T-cell (primary cell): Measurements from ENCODE around the gene MYO18B. TPM values are rescaled to one million over a fixed set of nuclear protein-coding genes. Genes with fewer than 3 reads are reported as not detected.

Experiments used
- ATAC-seq, 4 experiments: fragments of 200-7000 bp in 3 of 4; fragments of 150-1000 bp in 1 of 4; cut with Tn5 transposase; replicated peaks in 1 of 4; 1 replicate in 3 of 4; 2 replicates in 1 of 4; pipeline ENCODE4 v1.10.0; 2021; ENCODE audit warnings: moderate library complexity in 3 of 4, mild to moderate bottlenecking in 2 of 4, moderate number of reproducible peaks in 1 of 4
- CTCF ChIA-PET, 2 donors: fragments of 300-600 bp; sonication (Branson Sonifier 250); formaldehyde crosslinking; loops; one replicate each; lab custom pipeline; 2022; ENCODE audit warnings: antibody characterized with exemption in 2 of 2; lab: Charles Lee
- POLR2A ChIA-PET, 2 donors: fragments of 300-600 bp; sonication (Branson Sonifier 250); formaldehyde crosslinking; loops; one replicate each; lab custom pipeline; 2022; ENCODE audit warnings: antibody characterized with exemption in 2 of 2; lab: Charles Lee
- DNase-seq, 35 experiments: peaks; one replicate each; pipeline versions ENCODE4 v3.0.0 to v3.0.0-alpha.2; 2013 to 2023
- H3K27ac ChIP-seq: one replicate; pipeline ENCODE4 v1.5.1; 2013; ENCODE audit warnings: low read length
- H3K27me3 ChIP-seq, 2 experiments: replicated peaks in 1 of 2; 1 replicate in 1 of 2; 2 replicates in 1 of 2; pipeline versions ENCODE4 v1.6.1 to v1.7.0; 2013; ENCODE audit warnings: low read length in 1 of 2, mixed read lengths in 1 of 2; ENCODE audit not compliant: control insufficient read depth in 2 of 2, insufficient read depth in 2 of 2; ENCODE audit errors: extremely low read depth in 1 of 2
- H3K36me3 ChIP-seq, 2 donors: 1 replicate in 1 of 2; 2 replicates in 1 of 2; pipeline versions ENCODE4 v1.6.1 to v1.7.0; 2013; ENCODE audit warnings: low read length in 1 of 2; ENCODE audit not compliant: control insufficient read depth in 2 of 2, insufficient read depth in 1 of 2; ENCODE audit errors: extremely low read depth in 1 of 2
- H3K4me1 ChIP-seq, 2 experiments: 1 replicate in 1 of 2; 2 replicates in 1 of 2; pipeline versions ENCODE4 v1.6.1 to v1.7.0; 2013; ENCODE audit warnings: low read length in 2 of 2, mixed read lengths in 1 of 2; ENCODE audit not compliant: insufficient read depth in 2 of 2, control insufficient read depth in 1 of 2; ENCODE audit errors: extremely low read depth in 1 of 2
- H3K4me3 ChIP-seq, 2 donors: 1 replicate in 1 of 2; 2 replicates in 1 of 2; pipeline versions ENCODE4 v1.5.1 to v1.7.0; 2013; ENCODE audit warnings: mild to moderate bottlenecking in 2 of 2, low read length in 1 of 2, moderate library complexity in 1 of 2; ENCODE audit not compliant: control insufficient read depth in 1 of 2; ENCODE audit errors: extremely low read depth in 1 of 2
- H3K9me3 ChIP-seq: 2 replicates; pipeline ENCODE4 v1.7.0; 2013
- H3K27ac Mint-ChIP-seq, 2 donors: one replicate each; pipeline ENCODE4 v1.8.0; 2020 to 2021; ENCODE audit warnings: mild to moderate bottlenecking in 2 of 2, mixed read lengths in 2 of 2
- H3K27me3 Mint-ChIP-seq, 2 donors: one replicate each; pipeline ENCODE4 v1.8.0; 2021 to 2022; ENCODE audit warnings: mixed read lengths in 2 of 2
- H3K36me3 Mint-ChIP-seq: one replicate; pipeline ENCODE4 v1.8.0; 2021; ENCODE audit warnings: mixed read lengths
- H3K4me1 Mint-ChIP-seq, 3 donors: one replicate each; pipeline ENCODE4 v1.8.0; 2020 to 2022; ENCODE audit warnings: mixed read lengths in 3 of 3, mild to moderate bottlenecking in 1 of 3
- H3K4me3 Mint-ChIP-seq, 3 donors: one replicate each; pipeline ENCODE4 v1.8.0; 2020 to 2022; ENCODE audit warnings: mild to moderate bottlenecking in 3 of 3, mixed read lengths in 3 of 3, moderate library complexity in 3 of 3
- H3K9me3 Mint-ChIP-seq, 3 donors: one replicate each; pipeline ENCODE4 v1.8.0; 2020 to 2022; ENCODE audit warnings: mixed read lengths in 3 of 3
- WGBS: methylation state at CpG from one replicate; pipeline ENCODE4 v1.1.5; 2013; ENCODE audit warnings: missing lambda C conversion rate; ENCODE audit not compliant: insufficient coverage; 5-methylcytosine and 5-hydroxymethylcytosine counted together
- total RNA-seq, 35 experiments: library from RNA in 6 of 35; stranded (reverse) in 6 of 35; fragments of 120-200 nt in 1 of 35; gene quantifications; one replicate each; pipeline versions ENCODE4 v1.2.1 to v1.2.4 and lab custom pipeline; 2013 to 2026

The MYO18B gene
- total RNA-seq, 5 donors from 2014 or later (not counting 1 experiment from before 2014, with no cell fraction given): 0.18 to 0.70 (median 0.26) TPM; not detected in 1

DNA sequence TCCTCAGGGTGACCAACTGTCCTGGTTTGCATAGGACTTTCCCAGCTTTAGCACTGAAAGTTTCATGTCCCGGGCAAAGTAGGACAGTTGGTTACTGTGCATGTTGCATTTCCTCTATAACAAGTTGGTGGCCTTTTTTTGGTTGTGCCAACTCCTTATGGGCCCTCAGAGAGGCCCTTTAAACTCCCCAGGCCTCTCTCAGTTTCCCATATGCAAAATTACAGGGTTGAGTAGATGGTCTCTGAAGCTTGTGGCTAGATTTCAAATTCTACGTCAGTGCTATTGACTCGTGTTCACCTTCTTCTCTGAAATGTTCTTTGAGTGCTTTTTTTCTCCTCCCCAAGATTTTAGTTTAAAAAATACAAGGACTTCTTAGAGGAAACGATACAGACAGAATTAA lies 92.5 kb downstream of the MYO18B start:
- no peak overlapping the region for H3K4me3 ChIP-seq
- no peaks in the 10 kb centered on the region for H3K4me1 ChIP-seq
- Mint-ChIP-seq H3K27me3 (peaks cover 3 to 5% of the 10 kb centered on the region in 2 donors), H3K36me3 (no peaks in the 10 kb centered on the region), H3K9me3 (no peaks in the 10 kb centered on the region), H3K4me3 (no peak overlapping the region), H3K27ac (no peak overlapping the region), H3K4me1 (no peaks in the 10 kb centered on the region)
- CTCF ChIA-PET: no interaction called here
- H3K36me3 ChIP-seq: no peaks in the 10 kb centered on the region
- H3K27me3 ChIP-seq: peaks cover 0 to 8% of the 10 kb centered on the region in 2 experiments
- DNase-seq (no peak), ATAC-seq (no peak)
- H3K27ac ChIP-seq: no peak overlapping the region
- no peaks in the 10 kb centered on the region for H3K9me3 ChIP-seq
- POLR2A ChIA-PET: no interaction called here
- no CpG with 5 or more reads among the region's 4 CpGs for WGBS

- Mint-ChIP-seq H3K4me3 (no peak overlapping the region), H3K27me3 (peaks cover 4 to 6% of the 10 kb centered on the region in 2 donors), H3K36me3 (no peaks in the 10 kb centered on the region), H3K27ac (no peak overlapping the region), H3K9me3 (no peaks in the 10 kb centered on the region), H3K4me1 (no peaks in the 10 kb centered on the region)
- WGBS: 48% methylated on average over 7 of the region's 7 CpGs
- DNase-seq (no peak), ATAC-seq (no peak)
- H3K4me3 ChIP-seq: no peak overlapping the region
- H3K27me3 ChIP-seq: peaks cover 0 to 11% of the 10 kb centered on the region in 2 experiments
- H3K9me3 ChIP-seq: no peaks in the 10 kb centered on the region
- no peaks in the 10 kb centered on the region for H3K4me1 ChIP-seq
- CTCF ChIA-PET: no interaction called here
- H3K36me3 ChIP-seq: no peaks in the 10 kb centered on the region
- H3K27ac ChIP-seq: no peak overlapping the region
- POLR2A ChIA-PET: no interaction called here
These were observed 93.4 kb downstream of the MYO18B start for GRCh38 chr22:25835348-25835747.

DNA sequence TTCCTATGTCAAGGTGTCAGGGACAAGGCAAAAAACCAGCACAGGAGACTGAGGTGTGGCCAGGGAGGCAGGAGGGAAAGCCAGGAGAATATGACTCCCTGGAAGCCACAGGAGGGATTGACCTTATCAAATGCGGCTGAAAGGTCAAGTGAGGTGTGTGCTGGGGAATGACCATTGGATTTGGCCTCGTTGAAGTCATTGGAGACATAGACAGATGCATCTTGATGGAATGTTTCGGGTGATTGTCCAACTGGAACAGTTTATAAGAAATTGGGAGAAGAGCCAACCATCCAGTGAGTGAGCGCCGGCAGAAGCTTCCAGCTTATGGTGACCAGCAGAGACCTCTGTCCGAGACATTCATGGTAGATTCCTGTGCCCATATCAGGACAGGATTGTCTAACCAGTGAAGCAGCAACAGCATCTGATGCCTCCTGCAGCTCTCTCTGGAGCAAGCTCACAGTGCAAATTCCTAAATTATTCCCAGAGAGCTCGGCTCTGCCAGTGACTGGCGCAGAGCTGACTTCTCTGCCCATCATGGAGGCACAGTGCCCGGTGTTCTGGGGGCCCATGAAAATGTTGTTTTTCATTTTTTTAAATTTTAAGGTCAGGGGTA lies 95.4 kb downstream of the MYO18B start:
- H3K9me3 ChIP-seq: no peaks in the 10 kb centered on the region
- no peak overlapping the region for H3K27ac Mint-ChIP-seq
- DNase-seq: no peak
- ChIA-PET CTCF (no interaction called here), POLR2A (no interaction called here)
- WGBS: 80% methylated on average over 6 of the region's 9 CpGs
- H3K4me1 Mint-ChIP-seq: no peaks in the 10 kb centered on the region
- no peak for ATAC-seq
- H3K4me1 ChIP-seq: no peaks in the 10 kb centered on the region
- no peak overlapping the region for H3K4me3 Mint-ChIP-seq
- H3K4me3 ChIP-seq: no peak overlapping the region
- H3K9me3 Mint-ChIP-seq: no peaks in the 10 kb centered on the region
- H3K36me3 Mint-ChIP-seq: no peaks in the 10 kb centered on the region
- peaks cover 0 to 15% of the 10 kb centered on the region in 2 experiments for H3K27me3 ChIP-seq
- no peak overlapping the region for H3K27ac ChIP-seq
- H3K27me3 Mint-ChIP-seq: peaks cover 12 to 13% of the 10 kb centered on the region in 2 donors
- H3K36me3 ChIP-seq: no peaks in the 10 kb centered on the region

DNA sequence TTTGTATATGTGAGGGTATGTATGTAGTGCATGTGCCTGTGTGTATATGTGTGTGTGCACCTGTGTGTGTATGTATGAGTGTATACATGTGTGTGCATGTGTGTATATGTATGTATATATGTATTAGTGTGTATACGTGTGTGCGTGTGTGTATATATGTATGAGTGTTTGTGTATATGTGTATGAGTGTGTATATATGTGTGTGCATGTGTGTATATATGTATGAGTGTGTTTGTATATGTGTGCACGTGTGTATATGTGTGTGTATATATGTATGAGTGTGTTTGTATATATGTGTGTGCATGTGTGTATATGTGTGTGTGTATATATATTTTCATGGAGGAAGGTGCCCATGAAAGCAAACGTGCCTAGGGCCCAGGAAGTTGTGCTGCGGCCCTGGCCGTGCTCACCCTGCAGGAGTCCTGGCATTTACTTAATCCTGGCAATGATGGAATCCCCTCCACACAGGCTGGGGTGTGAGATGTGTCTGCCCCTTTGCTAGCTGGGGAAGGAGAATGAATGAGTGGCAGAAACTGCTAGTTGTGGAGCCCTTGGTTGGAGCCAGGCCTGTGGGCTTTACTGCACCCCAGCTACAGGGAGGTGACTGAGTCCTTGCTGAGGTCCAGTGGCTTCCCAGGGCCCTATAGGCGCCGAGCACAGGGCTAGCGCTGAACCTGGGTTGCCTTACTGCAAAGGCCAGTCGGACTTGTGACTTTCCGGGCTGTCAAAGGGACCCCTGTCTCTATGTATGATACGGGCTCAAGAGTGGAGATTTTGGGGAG lies 97.2 kb downstream of the MYO18B start:
- 89% methylated on average over 4 of the region's 12 CpGs for WGBS

DNA sequence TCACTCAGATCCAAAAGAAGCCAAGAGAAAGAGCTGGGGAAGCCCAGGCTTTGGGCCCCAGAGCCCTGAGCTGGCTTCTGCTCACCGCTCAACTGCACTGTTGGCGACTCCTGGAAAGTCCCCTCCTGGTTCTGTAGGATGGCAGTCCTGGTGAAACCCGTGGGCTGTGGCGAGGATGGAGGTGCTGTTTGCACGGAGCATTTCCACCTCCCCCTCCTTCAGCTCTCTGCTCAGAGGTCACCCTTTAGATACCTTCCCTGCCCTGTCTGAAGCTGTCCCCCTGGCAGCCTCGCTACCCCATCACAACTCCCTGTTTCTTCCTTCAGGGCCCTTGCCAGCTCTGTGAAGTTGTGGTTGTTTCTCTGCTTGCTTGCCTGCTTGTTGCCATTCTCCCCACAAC lies 97.8 kb downstream of the MYO18B start:
- DNase-seq (no peak), ATAC-seq (no peak)
- Histone ChIP-seq H3K4me1 (no peaks in the 10 kb centered on the region), H3K9me3 (no peaks in the 10 kb centered on the region), H3K4me3 (no peak overlapping the region), H3K27me3 (peaks cover 0 to 13% of the 10 kb centered on the region in 2 experiments), H3K36me3 (no peaks in the 10 kb centered on the region), H3K27ac (no peak overlapping the region)
- Mint-ChIP-seq H3K27me3 (peaks cover 12 to 13% of the 10 kb centered on the region in 2 donors), H3K4me3 (no peak overlapping the region), H3K4me1 (no peaks in the 10 kb centered on the region), H3K36me3 (no peaks in the 10 kb centered on the region), H3K9me3 (no peaks in the 10 kb centered on the region), H3K27ac (no peak overlapping the region)
- ChIA-PET CTCF (no interaction called here), POLR2A (no interaction called here)
- WGBS: 40% methylated on average over 1 of the region's 6 CpGs

More for the DNA sequence above, 97.2 kb downstream of the MYO18B start:
- no peaks in the 10 kb centered on the region for H3K9me3 Mint-ChIP-seq
- Histone ChIP-seq H3K27me3 (peaks cover 0 to 13% of the 10 kb centered on the region in 2 experiments), H3K9me3 (no peaks in the 10 kb centered on the region), H3K4me3 (no peak overlapping the region), H3K4me1 (no peaks in the 10 kb centered on the region), H3K27ac (no peak overlapping the region), H3K36me3 (no peaks in the 10 kb centered on the region)
- ATAC-seq (no peak), DNase-seq (no peak)
- POLR2A ChIA-PET: no interaction called here
- no peaks in the 10 kb centered on the region for H3K4me1 Mint-ChIP-seq
- no peak overlapping the region for H3K27ac Mint-ChIP-seq
- CTCF ChIA-PET: no interaction called here
- H3K36me3 Mint-ChIP-seq: no peaks in the 10 kb centered on the region
- H3K4me3 Mint-ChIP-seq: no peak overlapping the region
- peaks cover 12 to 13% of the 10 kb centered on the region in 2 donors for H3K27me3 Mint-ChIP-seq

GRCh38 chr22:25840167-25840566 lies 98.2 kb downstream of the MYO18B start:
- 80% methylated on average over 5 of the region's 5 CpGs for WGBS
- Mint-ChIP-seq H3K9me3 (no peaks in the 10 kb centered on the region), H3K27ac (no peak overlapping the region), H3K4me1 (no peaks in the 10 kb centered on the region), H3K36me3 (no peaks in the 10 kb centered on the region), H3K27me3 (peaks cover 12 to 13% of the 10 kb centered on the region in 2 donors), H3K4me3 (no peak overlapping the region)
- Histone ChIP-seq H3K9me3 (no peaks in the 10 kb centered on the region), H3K27ac (no peak overlapping the region), H3K36me3 (no peaks in the 10 kb centered on the region), H3K27me3 (peaks cover 0 to 13% of the 10 kb centered on the region in 2 experiments), H3K4me1 (no peaks in the 10 kb centered on the region), H3K4me3 (no peak overlapping the region)
- CTCF ChIA-PET: no interaction called here
- no peak for ATAC-seq
- POLR2A ChIA-PET: no interaction called here
- no peak for DNase-seq
